Skin of body (tissue), 2 donors: ENCODE measurements around the gene HHAT. TPM values are rescaled to one million over a fixed set of nuclear protein-coding genes. Genes with fewer than 3 reads are reported as not detected.
"Not testable (repeated sequence)": the region's sequence is repeated elsewhere in the genome, so short reads cannot be mapped to it uniquely, and the experiment has no call there.

ENCODE experiments used
- DNase-seq: peaks from one replicate; lab custom pipeline; 2025; lab: John Stamatoyannopoulos, UW
- total RNA-seq: library from RNA; depleted of rRNA; stranded (reverse); fragments of >200 nt; gene quantifications from one replicate; pipeline ENCODE4 v1.2.3, GENCODE V29; 2014

HHAT gene
- total RNA-seq, 1 donor from 2014 or later, result 6.8 TPM

GRCh38 chr1:210385228-210385627 lies 56.5 kb downstream of the HHAT start:
- no peak for DNase-seq

GRCh38 chr1:210394281-210394821 lies 65.6 kb downstream of the HHAT start:
- DNase-seq, result no peak

GRCh38 chr1:210396541-210396940 lies 67.8 kb downstream of the HHAT start:
- no peak for DNase-seq

- no peak for DNase-seq
Observed at GRCh38 chr1:210397252-210397651, 68.5 kb downstream of the HHAT start.

GRCh38 chr1:210397681-210398080 lies 69.0 kb downstream of the HHAT start:
- DNase-seq, result no peak

GRCh38 chr1:210398466-210398865 lies 69.8 kb downstream of the HHAT start:
- DNase-seq, result no peak

GRCh38 chr1:210400043-210400840 lies 71.5 kb downstream of the HHAT start:
- DNase-seq, result no peak

- DNase-seq, result no peak
Observed at GRCh38 chr1:210402560-210402959, 73.9 kb downstream of the HHAT start.

DNA sequence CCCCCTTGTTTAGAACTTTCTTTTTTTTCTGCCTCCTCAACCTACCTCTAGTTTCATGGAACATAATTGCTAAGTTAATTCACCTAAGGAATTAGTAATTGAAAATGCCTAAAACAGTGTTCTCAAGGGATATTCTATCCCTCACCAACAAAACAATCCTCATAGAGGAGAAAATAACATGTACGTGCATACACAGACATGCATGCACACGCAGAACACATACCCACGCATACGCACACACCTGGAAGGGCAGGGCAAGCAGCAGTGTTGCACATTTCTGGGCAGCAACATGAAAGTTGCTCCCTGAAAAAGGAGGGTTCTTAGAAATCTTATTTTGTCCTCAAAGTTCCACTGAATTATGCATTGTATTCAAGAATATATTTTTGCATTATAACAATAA lies 76.6 kb downstream of the HHAT start:
- DNase-seq, result no peak

DNA sequence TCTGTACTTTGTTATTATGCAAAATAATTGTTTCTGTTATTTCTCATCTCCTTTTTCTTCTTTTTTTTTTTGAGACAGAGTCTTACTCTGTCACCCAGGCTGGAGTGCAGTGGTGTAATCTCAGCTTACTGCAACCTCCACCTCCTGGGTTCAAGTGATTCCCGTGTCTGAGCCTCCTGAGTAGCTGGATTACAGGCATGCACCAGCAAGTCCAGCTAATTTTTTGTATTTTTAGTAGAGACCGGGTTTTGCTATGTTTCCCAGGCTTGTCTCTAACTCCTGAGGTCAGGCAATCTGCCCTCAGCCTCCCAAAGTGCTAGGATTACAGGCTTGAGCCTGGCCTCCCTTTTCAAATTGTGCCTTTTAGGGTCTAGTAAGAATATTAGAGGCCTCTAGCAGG lies 77.6 kb downstream of the HHAT start:
- not testable (repeated sequence) for DNase-seq

- DNase-seq, result peak; percentile 27
Observed at GRCh38 chr1:210407207-210407886, 78.6 kb downstream of the HHAT start.

DNA sequence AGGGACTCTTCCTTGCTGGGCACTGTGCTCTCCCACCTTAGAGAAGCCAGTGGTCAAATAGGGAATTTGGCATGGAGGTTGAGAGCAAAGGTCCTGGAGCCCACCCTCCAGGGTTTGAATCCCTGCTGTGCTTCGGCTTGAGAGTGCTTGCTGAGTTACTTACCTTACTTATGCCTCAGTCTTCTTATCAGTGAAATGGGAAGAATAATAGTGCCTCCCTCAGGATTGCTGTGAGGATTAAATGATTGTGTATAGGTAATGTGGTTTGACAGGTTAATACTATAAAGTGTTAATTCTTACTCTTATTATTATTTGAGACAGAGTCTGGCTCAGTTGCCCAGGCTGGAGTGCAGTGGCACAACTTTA lies 79.2 kb downstream of the HHAT start:
- DNase-seq, result no peak

DNA sequence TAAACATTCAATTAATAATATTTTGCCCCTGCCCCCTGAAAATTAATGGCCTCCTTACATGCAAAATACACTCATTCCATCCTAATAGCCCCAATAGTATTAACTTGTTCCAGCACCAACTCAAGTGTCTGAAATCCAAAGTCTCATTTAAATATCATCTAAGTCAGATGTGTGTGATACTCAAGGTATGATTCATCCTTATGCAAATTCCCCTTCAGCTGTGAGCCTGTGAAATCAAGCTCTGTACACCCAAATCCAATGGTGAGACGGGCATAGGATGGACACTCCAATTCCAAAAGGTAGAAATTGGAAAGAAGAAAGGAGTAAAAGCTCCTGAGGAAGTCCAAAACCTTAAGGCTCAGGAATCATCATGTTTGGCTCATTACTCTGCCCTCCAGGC lies 83.5 kb downstream of the HHAT start:
- no peak for DNase-seq

DNA sequence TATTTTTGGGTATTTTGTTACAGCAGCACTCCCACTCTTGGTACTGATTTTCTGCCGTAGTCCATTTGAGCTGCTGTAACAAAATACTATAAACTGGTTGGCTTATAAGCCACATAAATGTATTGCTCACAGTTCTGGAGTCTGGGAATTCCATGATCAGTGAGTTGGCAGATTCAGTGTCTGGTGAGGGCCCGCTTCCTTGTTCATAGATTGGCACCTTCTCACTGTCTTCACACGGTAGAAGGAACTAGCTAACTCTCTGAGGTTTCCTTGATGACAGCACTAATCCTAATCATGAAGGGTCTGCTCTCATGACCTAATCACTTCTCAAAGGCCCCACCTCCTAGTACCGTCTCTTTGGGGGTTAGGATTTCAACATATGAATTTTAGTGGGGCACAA lies 85.2 kb downstream of the HHAT start:
- no peak for DNase-seq

- DNase-seq, result no peak
Observed at GRCh38 chr1:210415846-210416448, 87.2 kb downstream of the HHAT start.

DNA sequence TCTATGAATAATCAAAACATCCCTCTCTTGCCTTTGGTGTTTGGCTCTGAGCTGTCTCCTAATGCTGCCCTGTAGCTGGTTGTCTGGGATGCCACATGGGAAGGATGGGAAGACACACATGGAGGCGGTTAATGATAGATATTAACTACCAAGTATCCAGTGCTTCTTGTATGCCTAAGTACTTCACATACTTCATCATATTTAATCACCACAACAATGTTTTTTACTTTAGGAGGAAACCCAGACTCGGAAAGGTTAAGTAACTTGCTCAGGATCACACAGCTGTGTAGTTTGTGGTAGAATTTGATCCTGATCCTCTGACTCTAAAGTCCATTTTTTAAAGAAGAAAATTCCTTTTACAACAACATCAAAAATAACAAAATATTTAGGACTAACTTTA lies 88.0 kb downstream of the HHAT start:
- no peak for DNase-seq

GRCh38 chr1:210417881-210418280 lies 89.2 kb downstream of the HHAT start:
- DNase-seq, result no peak

- no peak for DNase-seq
Observed at GRCh38 chr1:210418863-210419650, 90.4 kb downstream of the HHAT start.

GRCh38 chr1:210426696-210427095 lies 98.0 kb downstream of the HHAT start:
- DNase-seq, result not testable (repeated sequence)

- no peak for DNase-seq
Observed at GRCh38 chr1:210428696-210429095, 100.0 kb downstream of the HHAT start.

- DNase-seq, result no peak
Observed at GRCh38 chr1:210434223-210434622, 105.5 kb downstream of the HHAT start.

- DNase-seq, result no peak
Observed at GRCh38 chr1:210437111-210437510, 108.4 kb downstream of the HHAT start.
